Peyer's patch (tissue), 4 donors: ENCODE results near the gene POU6F2.

Experiments used
- POLR2A ChIP-seq, 2 donors: fragments of 450-650 bp; IDR thresholded peaks; one replicate each; pipeline ENCODE4 v1.5.1; 2017; ENCODE audit warnings: antibody characterized with exemption in 2 of 2, mild to moderate bottlenecking in 2 of 2, moderate library complexity in 2 of 2
- TF ChIP-seq, protein P1 (sequence below), 6 experiments: fragments of 450-650 bp in 4 of 6; fragments of 200-600 bp in 2 of 6; sonication (generic) in 1 of 6; IDR thresholded peaks; one replicate each; pipeline ENCODE4 v1.5.1; 2017 to 2019; ENCODE audit warnings: antibody characterized with exemption in 6 of 6, mild to moderate bottlenecking in 3 of 6, moderate library complexity in 1 of 6

DNA sequence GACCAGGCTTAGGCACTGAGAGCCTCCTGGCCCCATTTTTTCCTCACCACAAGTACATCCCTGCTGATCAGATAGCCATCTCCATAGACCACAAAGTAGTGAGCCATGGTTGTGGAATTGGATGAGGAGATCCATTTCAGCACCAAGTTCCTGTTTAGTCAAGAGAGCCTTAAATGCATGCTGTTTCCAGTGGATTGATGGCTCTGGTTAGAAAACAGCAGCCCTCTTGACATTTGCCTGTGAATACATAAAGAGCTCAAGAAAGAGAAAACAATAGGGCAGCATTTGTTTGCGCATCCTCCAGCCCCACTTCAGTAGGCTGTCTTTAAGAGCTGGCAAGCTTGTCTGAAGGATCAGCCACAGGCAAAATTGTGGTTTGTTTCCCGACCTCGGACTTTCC, 251.2 kb downstream of the POU6F2 start:
- no peak for TF ChIP-seq POLR2A (IDR thresholded peaks at IDR 0.05)
- TF ChIP-seq, protein P1, sequence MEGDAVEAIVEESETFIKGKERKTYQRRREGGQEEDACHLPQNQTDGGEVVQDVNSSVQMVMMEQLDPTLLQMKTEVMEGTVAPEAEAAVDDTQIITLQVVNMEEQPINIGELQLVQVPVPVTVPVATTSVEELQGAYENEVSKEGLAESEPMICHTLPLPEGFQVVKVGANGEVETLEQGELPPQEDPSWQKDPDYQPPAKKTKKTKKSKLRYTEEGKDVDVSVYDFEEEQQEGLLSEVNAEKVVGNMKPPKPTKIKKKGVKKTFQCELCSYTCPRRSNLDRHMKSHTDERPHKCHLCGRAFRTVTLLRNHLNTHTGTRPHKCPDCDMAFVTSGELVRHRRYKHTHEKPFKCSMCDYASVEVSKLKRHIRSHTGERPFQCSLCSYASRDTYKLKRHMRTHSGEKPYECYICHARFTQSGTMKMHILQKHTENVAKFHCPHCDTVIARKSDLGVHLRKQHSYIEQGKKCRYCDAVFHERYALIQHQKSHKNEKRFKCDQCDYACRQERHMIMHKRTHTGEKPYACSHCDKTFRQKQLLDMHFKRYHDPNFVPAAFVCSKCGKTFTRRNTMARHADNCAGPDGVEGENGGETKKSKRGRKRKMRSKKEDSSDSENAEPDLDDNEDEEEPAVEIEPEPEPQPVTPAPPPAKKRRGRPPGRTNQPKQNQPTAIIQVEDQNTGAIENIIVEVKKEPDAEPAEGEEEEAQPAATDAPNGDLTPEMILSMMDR (IDR thresholded peaks at IDR 0.05) = no peak
